ENCODE results near the gene SMG5. TPM values are rescaled to one million over a fixed set of nuclear protein-coding genes. Genes with fewer than 3 reads are reported as not detected.

SMG5 gene
- total RNA-seq, 1 donor from 2014 or later, result 84.4 TPM

GRCh38 chr1:156204686-156205085, 77.9 kb downstream of the SMG5 start:
- Histone ChIP-seq H3K36me3 (ENCODE audit: control insufficient read depth, insufficient read depth, low read length) (no peaks in the 10 kb centered on the region), H3K27me3 (ENCODE audit: control insufficient read depth, insufficient read depth, low read length) (no peaks in the 10 kb centered on the region), H3K4me3 (ENCODE audit: low read depth, low read length) (no peak overlapping the region)
- DNase-seq (ENCODE audit: low read depth), result no peak
- no peak for TF ChIP-seq CTCF (IDR thresholded peaks at IDR 0.05; ENCODE audit: insufficient read depth, low read length, poor library complexity, severe bottlenecking)

DNA sequence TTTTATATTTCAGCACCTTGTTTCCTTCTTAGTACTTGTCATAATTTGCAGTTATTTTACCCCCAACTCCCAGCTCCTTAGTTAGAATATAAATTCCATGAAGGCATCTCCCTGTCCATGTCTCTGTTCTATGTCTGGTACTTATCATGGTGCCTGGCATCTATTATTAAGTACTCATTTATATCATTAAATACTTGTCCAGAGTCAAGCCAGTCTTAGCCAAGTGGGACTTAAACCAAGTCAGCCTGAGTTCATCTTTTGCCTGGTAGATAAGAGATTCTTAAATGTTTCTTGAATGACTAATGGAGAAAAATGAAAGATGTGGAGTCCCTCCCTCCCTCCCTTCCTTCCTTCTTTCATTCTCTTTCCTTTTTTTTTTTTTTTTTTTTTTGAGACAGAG, 79.3 kb downstream of the SMG5 start:
- Histone ChIP-seq H3K36me3 (ENCODE audit: control insufficient read depth, insufficient read depth, low read length) (no peaks in the 10 kb centered on the region), H3K4me3 (ENCODE audit: low read depth, low read length) (no peak overlapping the region), H3K27me3 (ENCODE audit: control insufficient read depth, insufficient read depth, low read length) (no peaks in the 10 kb centered on the region)
- DNase-seq (ENCODE audit: low read depth), result no peak
- TF ChIP-seq CTCF (IDR thresholded peaks at IDR 0.05; ENCODE audit: insufficient read depth, low read length, poor library complexity, severe bottlenecking), result no peak

GRCh38 chr1:156200044-156200443, 82.6 kb downstream of the SMG5 start:
- no peaks in the 10 kb centered on the region for H3K27me3 ChIP-seq (ENCODE audit: control insufficient read depth, insufficient read depth, low read length)
- H3K4me3 ChIP-seq (ENCODE audit: low read depth, low read length), result no peak overlapping the region
- TF ChIP-seq CTCF (IDR thresholded peaks at IDR 0.05; ENCODE audit: insufficient read depth, low read length, poor library complexity, severe bottlenecking), result no peak
- no peak for DNase-seq (ENCODE audit: low read depth)
- H3K36me3 ChIP-seq (ENCODE audit: control insufficient read depth, insufficient read depth, low read length), result peaks cover 1% of the 10 kb centered on the region

Other genes starting within 250 kb of the SMG5 start
- gene UBQLN4, start 229.0 kb downstream of the SMG5 start, total RNA-seq, result 28.2 and 30.5 TPM in 2 replicates
- 96.5 and 108 TPM in 2 replicates for gene LAMTOR2, start 228.0 kb downstream of the SMG5 start, total RNA-seq
- 30.4 and 46.0 TPM in 2 replicates for gene RAB25, start 221.7 kb downstream of the SMG5 start, total RNA-seq
- gene MEX3A, start 200.4 kb downstream of the SMG5 start, total RNA-seq, result 34.5 and 34.6 TPM in 2 replicates
- gene LMNA, start 168.1 kb downstream of the SMG5 start, total RNA-seq, result 251 and 280 TPM in 2 replicates
- gene SEMA4A, start 129.2 kb downstream of the SMG5 start, total RNA-seq, result 2.6 and 3.8 TPM in 2 replicates
- gene SLC25A44, start 88.7 kb downstream of the SMG5 start, total RNA-seq, result 14.4 and 18.2 TPM in 2 replicates
- gene PMF1, start 69.8 kb downstream of the SMG5 start, total RNA-seq, result 81.8 and 83.6 TPM in 2 replicates
- gene BGLAP, start 40.6 kb downstream of the SMG5 start, total RNA-seq, result not detected in 2 replicates
- 2.5 TPM in 2 replicates for gene PAQR6, start 34.8 kb downstream of the SMG5 start, total RNA-seq
- 1.9 and 3.0 TPM in 2 replicates for gene TMEM79, start 1.5 kb upstream of the SMG5 start, total RNA-seq
- 91.5 and 104 TPM in 2 replicates for gene GLMP, start 12.9 kb upstream of the SMG5 start, total RNA-seq
- not detected in 2 replicates for gene VHLL, start 16.5 kb upstream of the SMG5 start, total RNA-seq
- 303 and 382 TPM in 2 replicates for gene CCT3, start 55.5 kb upstream of the SMG5 start, total RNA-seq
- 0.25 TPM in 1 of 2 replicates, not detected in the other for gene TSACC, start 55.7 kb upstream of the SMG5 start, total RNA-seq
- gene RHBG, start 86.4 kb upstream of the SMG5 start, total RNA-seq, result 0.55 TPM in 1 of 2 replicates, not detected in the other
- 16.6 and 22.0 TPM in 2 replicates for gene MEF2D, start 217.9 kb upstream of the SMG5 start, total RNA-seq

Data from kidney epithelial cell (primary cell).